GM18868 (cell line): ENCODE data around the gene TMTC2.
"Not testable (repeated sequence)": the region's sequence is repeated elsewhere in the genome, so short reads cannot be mapped to it uniquely, and the experiment has no call there.

Source experiments
- ATAC-seq: cut with Tn5 transposase; IDR thresholded peaks from one replicate; pipeline ENCODE4 v1.9.1; 2021; ENCODE audit warnings: mild to moderate bottlenecking, moderate library complexity; ENCODE audit not compliant: unreplicated experiment

TMTC2 gene

GRCh38 chr12:83065562-83065961 is 378.9 kb downstream of the TMTC2 start:
- ATAC-seq: no peak

- no peak for ATAC-seq
Observed at GRCh38 chr12:83067981-83068380, 381.3 kb downstream of the TMTC2 start.

GRCh38 chr12:83074358-83074894 is 387.7 kb downstream of the TMTC2 start:
- ATAC-seq: no peak

- ATAC-seq: no peak
Observed at GRCh38 chr12:83075471-83075870, 388.8 kb downstream of the TMTC2 start.

- no peak for ATAC-seq
Observed at GRCh38 chr12:83077041-83077440, 390.3 kb downstream of the TMTC2 start.

GRCh38 chr12:83082690-83083276 is 396.1 kb downstream of the TMTC2 start:
- ATAC-seq: no peak

GRCh38 chr12:83083616-83084015 is 396.9 kb downstream of the TMTC2 start:
- ATAC-seq: no peak

- ATAC-seq: no peak
Observed at GRCh38 chr12:83084516-83085234, 398.0 kb downstream of the TMTC2 start.

GRCh38 chr12:83086023-83086422 is 399.3 kb downstream of the TMTC2 start:
- no peak for ATAC-seq

GRCh38 chr12:83089575-83089974 is 402.9 kb downstream of the TMTC2 start:
- no peak for ATAC-seq

- ATAC-seq: no peak
Observed at GRCh38 chr12:83092129-83092528, 405.4 kb downstream of the TMTC2 start.

- ATAC-seq: no peak
Observed at GRCh38 chr12:83092606-83093005, 405.9 kb downstream of the TMTC2 start.

GRCh38 chr12:83093426-83093825 is 406.7 kb downstream of the TMTC2 start:
- ATAC-seq: no peak

GRCh38 chr12:83097643-83098342 is 411.1 kb downstream of the TMTC2 start:
- no peak for ATAC-seq

GRCh38 chr12:83099436-83099835 is 412.7 kb downstream of the TMTC2 start:
- no peak for ATAC-seq

- ATAC-seq: no peak
Observed at GRCh38 chr12:83102499-83102898, 415.8 kb downstream of the TMTC2 start.

- no peak for ATAC-seq
Observed at GRCh38 chr12:83106873-83107272, 420.2 kb downstream of the TMTC2 start.

- no peak for ATAC-seq
Observed at GRCh38 chr12:83110424-83110823, 423.7 kb downstream of the TMTC2 start.

- ATAC-seq: no peak
Observed at GRCh38 chr12:83113945-83114344, 427.2 kb downstream of the TMTC2 start.

GRCh38 chr12:83114966-83115365 is 428.3 kb downstream of the TMTC2 start:
- ATAC-seq: no peak

GRCh38 chr12:83117926-83118325 is 431.2 kb downstream of the TMTC2 start:
- not testable (repeated sequence) for ATAC-seq
